T-helper 17 cell (primary cell): ENCODE data around the gene RAMAC. TPM values are rescaled to one million over a fixed set of nuclear protein-coding genes. Genes with fewer than 3 reads are reported as not detected.
A peak's percentile ranks its signal among the peaks of the same experiment; 100 is the strongest.
"Not testable (repeated sequence)": the region's sequence is repeated elsewhere in the genome, so short reads cannot be mapped to it uniquely, and the experiment has no call there.

Source experiments
- ATAC-seq: fragments of 150-1000 bp; cut with Tn5 transposase; 2 replicates; pipeline ENCODE4 v1.10.0; 2021; ENCODE audit warnings: mild to moderate bottlenecking, moderate library complexity
- DNase-seq, 3 donors: peaks; one replicate each; pipeline versions ENCODE4 v3.0.0 to v3.0.0-alpha.2; 2020 to 2021
- H3K9me3 ChIP-seq: one replicate; pipeline ENCODE4 v1.7.0; 2013; ENCODE audit warnings: low read length, mild to moderate bottlenecking; ENCODE audit not compliant: control insufficient read depth, poor library complexity, severe bottlenecking
- H3K27ac Mint-ChIP-seq: one replicate; pipeline ENCODE4 v1.8.0; 2022; ENCODE audit warnings: mild to moderate bottlenecking, moderate library complexity, mixed read lengths
- H3K27me3 Mint-ChIP-seq: one replicate; pipeline ENCODE4 v1.8.0; 2022; ENCODE audit warnings: mixed read lengths
- H3K36me3 Mint-ChIP-seq: one replicate; pipeline ENCODE4 v1.8.0; 2022; ENCODE audit warnings: low read depth, mixed read lengths
- H3K4me1 Mint-ChIP-seq: one replicate; pipeline ENCODE4 v1.8.0; 2022; ENCODE audit warnings: mild to moderate bottlenecking, mixed read lengths
- H3K4me3 Mint-ChIP-seq: one replicate; pipeline ENCODE4 v1.8.0; 2022; ENCODE audit warnings: mild to moderate bottlenecking, moderate library complexity, mixed read lengths
- total RNA-seq, 4 donors: library from RNA in 2 of 4; stranded (reverse) in 2 of 4; gene quantifications; one replicate each; pipeline ENCODE4 v1.2.3 and lab custom pipeline; 2022 to 2026

Gene RAMAC
- total RNA-seq (10 to 100 TPM; 16.4 to 24.2 TPM), total RNA-seq (lab: John Stamatoyannopoulos, UW) (10.4 to 18.9 reads per million in 2 donors)

GRCh38 chr15:82985688-82986441 is at the start of gene RAMAC:
TSS of gene RAMAC (plus strand) at chr15:82986210. CDS start at chr15:82989019, 2,809 bp downstream.
- Mint-ChIP-seq H3K27me3 (no peaks in the 10 kb centered on the region), H3K4me1 (peaks cover 16% of the 10 kb centered on the region), H3K4me3 (peak within 1 kb of the TSS; percentile 93), H3K27ac (peak within 1 kb of the TSS; percentile 86), H3K36me3 (peaks cover 2% of the 10 kb centered on the region)
- DNase-seq (peak; percentile 75 to 83 (median 82)), ATAC-seq (peak; percentile 93)
- no peaks in the 10 kb centered on the region for H3K9me3 ChIP-seq

GRCh38 chr15:82936966-82937711 is 48.9 kb upstream of the RAMAC start:
- Mint-ChIP-seq H3K27me3 (peaks cover 37% of the 10 kb centered on the region), H3K27ac (no peak overlapping the region), H3K4me3 (no peak overlapping the region), H3K4me1 (peaks cover 16% of the 10 kb centered on the region), H3K36me3 (peaks cover 9% of the 10 kb centered on the region)
- no peaks in the 10 kb centered on the region for H3K9me3 ChIP-seq
- ATAC-seq (no peak), DNase-seq (no peak)

GRCh38 chr15:82937712-82938058 is 48.3 kb upstream of the RAMAC start:
- no peaks in the 10 kb centered on the region for H3K9me3 ChIP-seq
- Mint-ChIP-seq H3K36me3 (peaks cover 9% of the 10 kb centered on the region), H3K4me3 (no peak overlapping the region), H3K27ac (no peak overlapping the region), H3K27me3 (peaks cover 43% of the 10 kb centered on the region), H3K4me1 (peaks cover 16% of the 10 kb centered on the region)
- no peak for ATAC-seq
- no peak for DNase-seq

- DNase-seq, H3K27ac Mint-ChIP-seq, ATAC-seq, H3K9me3 ChIP-seq, H3K4me3 Mint-ChIP-seq, H3K36me3 Mint-ChIP-seq: not testable (repeated sequence)
- Mint-ChIP-seq H3K4me1 (peaks cover 13% of the 10 kb centered on the region), H3K27me3 (peaks cover 48% of the 10 kb centered on the region)
These were observed 46.3 kb upstream of the RAMAC start for GRCh38 chr15:82939678-82940077.

- Mint-ChIP-seq H3K36me3 (peaks cover 7% of the 10 kb centered on the region), H3K4me3 (no peak overlapping the region), H3K4me1 (no peaks in the 10 kb centered on the region), H3K27ac (no peak overlapping the region), H3K27me3 (peaks cover 42% of the 10 kb centered on the region)
- DNase-seq (no peak), ATAC-seq (no peak)
- H3K9me3 ChIP-seq = no peaks in the 10 kb centered on the region
These were observed 43.3 kb upstream of the RAMAC start for GRCh38 chr15:82942691-82943090.

- H3K27ac Mint-ChIP-seq = no peak overlapping the region
- H3K36me3 Mint-ChIP-seq = peaks cover 7% of the 10 kb centered on the region
- DNase-seq (no peak), ATAC-seq (no peak)
- no peak overlapping the region for H3K4me3 Mint-ChIP-seq
- H3K27me3 Mint-ChIP-seq = peaks cover 45% of the 10 kb centered on the region
- H3K9me3 ChIP-seq = no peaks in the 10 kb centered on the region
- no peaks in the 10 kb centered on the region for H3K4me1 Mint-ChIP-seq
These were observed 42.8 kb upstream of the RAMAC start for GRCh38 chr15:82943176-82943575.

GRCh38 chr15:82944056-82944455 is 42.0 kb upstream of the RAMAC start:
- Mint-ChIP-seq H3K4me3 (no peak overlapping the region), H3K27ac (no peak overlapping the region), H3K27me3 (peaks cover 41% of the 10 kb centered on the region), H3K36me3 (peaks cover 6% of the 10 kb centered on the region), H3K4me1 (no peaks in the 10 kb centered on the region)
- DNase-seq (no peak), ATAC-seq (no peak)
- H3K9me3 ChIP-seq = no peaks in the 10 kb centered on the region

GRCh38 chr15:82944821-82945220 is 41.2 kb upstream of the RAMAC start:
- H3K9me3 ChIP-seq = no peaks in the 10 kb centered on the region
- no peaks in the 10 kb centered on the region for H3K4me1 Mint-ChIP-seq
- H3K27me3 Mint-ChIP-seq = peaks cover 37% of the 10 kb centered on the region
- H3K4me3 Mint-ChIP-seq = no peak overlapping the region
- H3K36me3 Mint-ChIP-seq = peaks cover 5% of the 10 kb centered on the region
- no peak for ATAC-seq
- no peak overlapping the region for H3K27ac Mint-ChIP-seq
- no peak for DNase-seq

GRCh38 chr15:82945326-82945725 is 40.7 kb upstream of the RAMAC start:
- H3K27ac Mint-ChIP-seq = no peak overlapping the region
- H3K36me3 Mint-ChIP-seq = peaks cover 5% of the 10 kb centered on the region
- no peaks in the 10 kb centered on the region for H3K4me1 Mint-ChIP-seq
- no peaks in the 10 kb centered on the region for H3K9me3 ChIP-seq
- peaks cover 37% of the 10 kb centered on the region for H3K27me3 Mint-ChIP-seq
- ATAC-seq (no peak), DNase-seq (no peak)
- no peak overlapping the region for H3K4me3 Mint-ChIP-seq

- ATAC-seq = no peak
- Mint-ChIP-seq H3K36me3 (peaks cover 5% of the 10 kb centered on the region), H3K27ac (no peak overlapping the region), H3K4me3 (no peak overlapping the region), H3K27me3 (peaks cover 36% of the 10 kb centered on the region), H3K4me1 (no peaks in the 10 kb centered on the region)
- no peaks in the 10 kb centered on the region for H3K9me3 ChIP-seq
- no peak for DNase-seq
These were observed 39.8 kb upstream of the RAMAC start for GRCh38 chr15:82946155-82946701.

GRCh38 chr15:82950295-82950694 is 35.7 kb upstream of the RAMAC start:
- H3K36me3 Mint-ChIP-seq = peaks cover 2% of the 10 kb centered on the region
- H3K9me3 ChIP-seq = no peaks in the 10 kb centered on the region
- H3K4me3 Mint-ChIP-seq = no peak overlapping the region
- ATAC-seq (no peak), DNase-seq (no peak)
- no peaks in the 10 kb centered on the region for H3K4me1 Mint-ChIP-seq
- peaks cover 13% of the 10 kb centered on the region for H3K27me3 Mint-ChIP-seq
- H3K27ac Mint-ChIP-seq = no peak overlapping the region

- peaks cover 2% of the 10 kb centered on the region for H3K36me3 Mint-ChIP-seq
- DNase-seq = no peak
- H3K4me3 Mint-ChIP-seq = no peak overlapping the region
- H3K27me3 Mint-ChIP-seq = peaks cover 13% of the 10 kb centered on the region
- H3K4me1 Mint-ChIP-seq = no peaks in the 10 kb centered on the region
- no peak for ATAC-seq
- no peaks in the 10 kb centered on the region for H3K9me3 ChIP-seq
- no peak overlapping the region for H3K27ac Mint-ChIP-seq
These were observed 35.2 kb upstream of the RAMAC start for GRCh38 chr15:82950746-82951370.

- no peaks in the 10 kb centered on the region for H3K9me3 ChIP-seq
- Mint-ChIP-seq H3K27me3 (peaks cover 13% of the 10 kb centered on the region), H3K27ac (no peak overlapping the region), H3K36me3 (peaks cover 2% of the 10 kb centered on the region), H3K4me3 (peak overlapping the region; percentile 68), H3K4me1 (no peaks in the 10 kb centered on the region)
- DNase-seq (no peak), ATAC-seq (no peak)
These were observed 34.4 kb upstream of the RAMAC start for GRCh38 chr15:82951472-82952157.
